ENCODE measurements around the gene NOL9.

The NOL9 gene

GRCh38 chr1:6597777-6598131 lies 43.4 kb upstream of the NOL9 start:
- Histone ChIP-seq H3K36me3 (ENCODE audit: control insufficient read depth in 2 of 2, insufficient read depth in 2 of 2, low read length in 2 of 2) (peaks cover 43 to 50% of the 10 kb centered on the region in 2 donors), H3K27me3 (ENCODE audit: control insufficient read depth in 2 of 2, insufficient read depth in 2 of 2, low read length in 2 of 2) (no peaks in the 10 kb centered on the region), H3K4me3 (ENCODE audit: low read length in 2 of 2) (no peak overlapping the region), H3K9me3 (ENCODE audit: control insufficient read depth in 2 of 2, low read length in 2 of 2) (no peaks in the 10 kb centered on the region), H3K4me1 (ENCODE audit: control insufficient read depth in 2 of 2, insufficient read depth in 2 of 2, low read length in 2 of 2) (peaks cover 23% of the 10 kb centered on the region in 2 donors), H3K9ac (ENCODE audit: low read depth in 1 of 2, low read length in 2 of 2) (no peak overlapping the region), H3K27ac (ENCODE audit: low read depth in 2 of 2, low read length in 2 of 2) (no peak overlapping the region)

- Histone ChIP-seq H3K4me3 (ENCODE audit: low read length in 2 of 2) (no peak overlapping the region), H3K36me3 (ENCODE audit: control insufficient read depth in 2 of 2, insufficient read depth in 2 of 2, low read length in 2 of 2) (peaks cover 49 to 56% of the 10 kb centered on the region in 2 donors), H3K9me3 (ENCODE audit: control insufficient read depth in 2 of 2, low read length in 2 of 2) (no peaks in the 10 kb centered on the region), H3K9ac (ENCODE audit: low read depth in 1 of 2, low read length in 2 of 2) (no peak overlapping the region), H3K27me3 (ENCODE audit: control insufficient read depth in 2 of 2, insufficient read depth in 2 of 2, low read length in 2 of 2) (no peaks in the 10 kb centered on the region), H3K4me1 (ENCODE audit: control insufficient read depth in 2 of 2, insufficient read depth in 2 of 2, low read length in 2 of 2) (peaks cover 21 to 23% of the 10 kb centered on the region in 2 donors), H3K27ac (ENCODE audit: low read depth in 2 of 2, low read length in 2 of 2) (no peak overlapping the region)
Measured at GRCh38 chr1:6596886-6597776, 42.8 kb upstream of the NOL9 start.

GRCh38 chr1:6596351-6596750 lies 42.0 kb upstream of the NOL9 start:
- Histone ChIP-seq H3K9me3 (ENCODE audit: control insufficient read depth in 2 of 2, low read length in 2 of 2) (no peaks in the 10 kb centered on the region), H3K9ac (ENCODE audit: low read depth in 1 of 2, low read length in 2 of 2) (no peak overlapping the region), H3K27ac (ENCODE audit: low read depth in 2 of 2, low read length in 2 of 2) (no peak overlapping the region), H3K27me3 (ENCODE audit: control insufficient read depth in 2 of 2, insufficient read depth in 2 of 2, low read length in 2 of 2) (no peaks in the 10 kb centered on the region), H3K4me1 (ENCODE audit: control insufficient read depth in 2 of 2, insufficient read depth in 2 of 2, low read length in 2 of 2) (peaks cover 17 to 18% of the 10 kb centered on the region in 2 donors), H3K4me3 (ENCODE audit: low read length in 2 of 2) (no peak overlapping the region), H3K36me3 (ENCODE audit: control insufficient read depth in 2 of 2, insufficient read depth in 2 of 2, low read length in 2 of 2) (peaks cover 52 to 60% of the 10 kb centered on the region in 2 donors)

- no peaks in the 10 kb centered on the region for H3K27me3 ChIP-seq (ENCODE audit: control insufficient read depth in 2 of 2, insufficient read depth in 2 of 2, low read length in 2 of 2)
- no peak overlapping the region for H3K27ac ChIP-seq (ENCODE audit: low read depth in 2 of 2, low read length in 2 of 2)
- H3K4me3 ChIP-seq (ENCODE audit: low read length in 2 of 2) = no peak overlapping the region
- no peaks in the 10 kb centered on the region for H3K9me3 ChIP-seq (ENCODE audit: control insufficient read depth in 2 of 2, low read length in 2 of 2)
- peaks cover 8 to 10% of the 10 kb centered on the region in 2 donors for H3K4me1 ChIP-seq (ENCODE audit: control insufficient read depth in 2 of 2, insufficient read depth in 2 of 2, low read length in 2 of 2)
- H3K9ac ChIP-seq (ENCODE audit: low read depth in 1 of 2, low read length in 2 of 2) = no peak overlapping the region
- H3K36me3 ChIP-seq (ENCODE audit: control insufficient read depth in 2 of 2, insufficient read depth in 2 of 2, low read length in 2 of 2) = peaks cover 57 to 60% of the 10 kb centered on the region in 2 donors
Measured at GRCh38 chr1:6594977-6595740, 40.8 kb upstream of the NOL9 start.

GRCh38 chr1:6593810-6594209 lies 39.5 kb upstream of the NOL9 start:
- no peak overlapping the region for H3K4me3 ChIP-seq (ENCODE audit: low read length in 2 of 2)
- H3K27ac ChIP-seq (ENCODE audit: low read depth in 2 of 2, low read length in 2 of 2) = no peak overlapping the region
- H3K9ac ChIP-seq (ENCODE audit: low read depth in 1 of 2, low read length in 2 of 2) = no peak overlapping the region
- H3K36me3 ChIP-seq (ENCODE audit: control insufficient read depth in 2 of 2, insufficient read depth in 2 of 2, low read length in 2 of 2) = peaks cover 60 to 69% of the 10 kb centered on the region in 2 donors
- no peaks in the 10 kb centered on the region for H3K9me3 ChIP-seq (ENCODE audit: control insufficient read depth in 2 of 2, low read length in 2 of 2)
- H3K27me3 ChIP-seq (ENCODE audit: control insufficient read depth in 2 of 2, insufficient read depth in 2 of 2, low read length in 2 of 2) = no peaks in the 10 kb centered on the region
- peaks cover under 1 to 2% of the 10 kb centered on the region in 2 donors for H3K4me1 ChIP-seq (ENCODE audit: control insufficient read depth in 2 of 2, insufficient read depth in 2 of 2, low read length in 2 of 2)

GRCh38 chr1:6592865-6593593 lies 38.7 kb upstream of the NOL9 start:
- H3K27me3 ChIP-seq (ENCODE audit: control insufficient read depth in 2 of 2, insufficient read depth in 2 of 2, low read length in 2 of 2) = no peaks in the 10 kb centered on the region
- H3K4me1 ChIP-seq (ENCODE audit: control insufficient read depth in 2 of 2, insufficient read depth in 2 of 2, low read length in 2 of 2) = peaks cover 2 to 5% of the 10 kb centered on the region in 2 donors
- H3K9ac ChIP-seq (ENCODE audit: low read depth in 1 of 2, low read length in 2 of 2) = no peak overlapping the region
- H3K9me3 ChIP-seq (ENCODE audit: control insufficient read depth in 2 of 2, low read length in 2 of 2) = no peaks in the 10 kb centered on the region
- no peak overlapping the region for H3K4me3 ChIP-seq (ENCODE audit: low read length in 2 of 2)
- peaks cover 58 to 75% of the 10 kb centered on the region in 2 donors for H3K36me3 ChIP-seq (ENCODE audit: control insufficient read depth in 2 of 2, insufficient read depth in 2 of 2, low read length in 2 of 2)
- no peak overlapping the region for H3K27ac ChIP-seq (ENCODE audit: low read depth in 2 of 2, low read length in 2 of 2)

GRCh38 chr1:6592441-6592840 lies 38.1 kb upstream of the NOL9 start:
- Histone ChIP-seq H3K27me3 (ENCODE audit: control insufficient read depth in 2 of 2, insufficient read depth in 2 of 2, low read length in 2 of 2) (no peaks in the 10 kb centered on the region), H3K4me3 (ENCODE audit: low read length in 2 of 2) (no peak overlapping the region), H3K27ac (ENCODE audit: low read depth in 2 of 2, low read length in 2 of 2) (no peak overlapping the region), H3K4me1 (ENCODE audit: control insufficient read depth in 2 of 2, insufficient read depth in 2 of 2, low read length in 2 of 2) (peaks cover 2 to 10% of the 10 kb centered on the region in 2 donors), H3K36me3 (ENCODE audit: control insufficient read depth in 2 of 2, insufficient read depth in 2 of 2, low read length in 2 of 2) (peaks cover 58 to 75% of the 10 kb centered on the region in 2 donors), H3K9ac (ENCODE audit: low read depth in 1 of 2, low read length in 2 of 2) (no peak overlapping the region), H3K9me3 (ENCODE audit: control insufficient read depth in 2 of 2, low read length in 2 of 2) (no peaks in the 10 kb centered on the region)

- H3K9me3 ChIP-seq (ENCODE audit: control insufficient read depth in 2 of 2, low read length in 2 of 2) = no peaks in the 10 kb centered on the region
- H3K4me3 ChIP-seq (ENCODE audit: low read length in 2 of 2) = no peak overlapping the region
- H3K4me1 ChIP-seq (ENCODE audit: control insufficient read depth in 2 of 2, insufficient read depth in 2 of 2, low read length in 2 of 2) = peaks cover 0 to 10% of the 10 kb centered on the region in 2 donors
- H3K27me3 ChIP-seq (ENCODE audit: control insufficient read depth in 2 of 2, insufficient read depth in 2 of 2, low read length in 2 of 2) = no peaks in the 10 kb centered on the region
- H3K27ac ChIP-seq (ENCODE audit: low read depth in 2 of 2, low read length in 2 of 2) = no peak overlapping the region
- peaks cover 53 to 77% of the 10 kb centered on the region in 2 donors for H3K36me3 ChIP-seq (ENCODE audit: control insufficient read depth in 2 of 2, insufficient read depth in 2 of 2, low read length in 2 of 2)
- H3K9ac ChIP-seq (ENCODE audit: low read depth in 1 of 2, low read length in 2 of 2) = no peak overlapping the region
Measured at GRCh38 chr1:6591644-6592043, 37.3 kb upstream of the NOL9 start.

- peaks cover 0 to 10% of the 10 kb centered on the region in 2 donors for H3K4me1 ChIP-seq (ENCODE audit: control insufficient read depth in 2 of 2, insufficient read depth in 2 of 2, low read length in 2 of 2)
- H3K27ac ChIP-seq (ENCODE audit: low read depth in 2 of 2, low read length in 2 of 2) = no peak overlapping the region
Measured at GRCh38 chr1:6591222-6591621, 36.9 kb upstream of the NOL9 start.

More at GRCh38 chr1:6591222-6591621, 36.9 kb upstream of the NOL9 start:
- Histone ChIP-seq H3K27me3 (ENCODE audit: control insufficient read depth in 2 of 2, insufficient read depth in 2 of 2, low read length in 2 of 2) (no peaks in the 10 kb centered on the region), H3K9ac (ENCODE audit: low read depth in 1 of 2, low read length in 2 of 2) (no peak overlapping the region), H3K36me3 (ENCODE audit: control insufficient read depth in 2 of 2, insufficient read depth in 2 of 2, low read length in 2 of 2) (peaks cover 50 to 75% of the 10 kb centered on the region in 2 donors), H3K9me3 (ENCODE audit: control insufficient read depth in 2 of 2, low read length in 2 of 2) (no peaks in the 10 kb centered on the region), H3K4me3 (ENCODE audit: low read length in 2 of 2) (no peak overlapping the region)
